Frontal cortex (tissue), 4 donors: ENCODE data around the gene COL1A1. TPM values are rescaled to one million over a fixed set of nuclear protein-coding genes. Genes with fewer than 3 reads are reported as not detected.

Experiments
- DNase-seq, 2 donors: peaks; one replicate each; pipeline ENCODE4 v3.0.0; 2012; ENCODE audit warnings: low spot score in 2 of 2
- FAIRE-seq: peaks from 2 replicates; lab custom pipeline; 2012; peaks lifted over from hg19 to GRCh38; lab: Jason Lieb, UNC
- total RNA-seq: library from RNA; depleted of rRNA; stranded (reverse); fragments of >200 nt; gene quantifications from one replicate; pipeline ENCODE4 v1.2.3, GENCODE V29; 2014
- donor health status: control.
- donor health status: control.
- donor health status: control.

The COL1A1 gene
- total RNA-seq, 1 donor from 2014 or later, result 26.1 TPM

DNA sequence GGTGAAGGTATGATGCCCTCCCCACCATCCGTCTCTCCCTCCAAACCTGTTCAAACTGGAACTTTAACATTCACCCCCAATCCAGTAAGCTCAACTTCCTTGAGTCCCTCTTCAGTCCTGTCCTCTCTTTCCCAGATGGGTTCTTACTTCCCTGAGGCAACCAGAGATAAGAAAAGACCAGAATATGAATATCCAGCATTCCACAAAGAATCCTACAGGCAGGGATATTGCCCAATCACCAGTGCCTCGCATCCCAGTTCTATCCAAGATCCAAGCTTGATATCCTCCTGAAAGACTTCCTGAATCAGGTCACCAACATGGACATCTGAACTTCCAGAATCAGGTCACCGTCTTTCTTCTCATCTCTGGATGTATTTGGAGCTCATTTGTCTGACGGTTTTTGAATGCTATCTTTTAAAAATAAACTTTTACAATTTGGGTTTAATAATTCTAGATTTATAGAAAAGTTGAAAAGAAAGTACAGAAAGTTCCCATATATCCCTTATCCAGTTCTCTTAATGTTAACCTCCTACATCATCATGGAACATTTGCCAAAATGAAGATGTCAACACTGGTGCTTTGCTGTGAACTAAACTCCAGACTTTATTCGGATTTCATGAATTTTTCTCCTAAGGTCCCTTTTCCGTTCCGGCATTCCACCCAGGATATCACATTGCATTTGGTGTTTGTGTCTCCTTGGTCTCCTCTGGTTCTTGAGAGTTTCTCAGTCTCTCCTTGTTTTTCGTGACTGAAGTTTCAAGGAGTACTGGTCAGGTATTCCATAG lies 13.7 kb upstream of the COL1A1 start:
- FAIRE-seq, result no peak
- DNase-seq, result no peak

DNA sequence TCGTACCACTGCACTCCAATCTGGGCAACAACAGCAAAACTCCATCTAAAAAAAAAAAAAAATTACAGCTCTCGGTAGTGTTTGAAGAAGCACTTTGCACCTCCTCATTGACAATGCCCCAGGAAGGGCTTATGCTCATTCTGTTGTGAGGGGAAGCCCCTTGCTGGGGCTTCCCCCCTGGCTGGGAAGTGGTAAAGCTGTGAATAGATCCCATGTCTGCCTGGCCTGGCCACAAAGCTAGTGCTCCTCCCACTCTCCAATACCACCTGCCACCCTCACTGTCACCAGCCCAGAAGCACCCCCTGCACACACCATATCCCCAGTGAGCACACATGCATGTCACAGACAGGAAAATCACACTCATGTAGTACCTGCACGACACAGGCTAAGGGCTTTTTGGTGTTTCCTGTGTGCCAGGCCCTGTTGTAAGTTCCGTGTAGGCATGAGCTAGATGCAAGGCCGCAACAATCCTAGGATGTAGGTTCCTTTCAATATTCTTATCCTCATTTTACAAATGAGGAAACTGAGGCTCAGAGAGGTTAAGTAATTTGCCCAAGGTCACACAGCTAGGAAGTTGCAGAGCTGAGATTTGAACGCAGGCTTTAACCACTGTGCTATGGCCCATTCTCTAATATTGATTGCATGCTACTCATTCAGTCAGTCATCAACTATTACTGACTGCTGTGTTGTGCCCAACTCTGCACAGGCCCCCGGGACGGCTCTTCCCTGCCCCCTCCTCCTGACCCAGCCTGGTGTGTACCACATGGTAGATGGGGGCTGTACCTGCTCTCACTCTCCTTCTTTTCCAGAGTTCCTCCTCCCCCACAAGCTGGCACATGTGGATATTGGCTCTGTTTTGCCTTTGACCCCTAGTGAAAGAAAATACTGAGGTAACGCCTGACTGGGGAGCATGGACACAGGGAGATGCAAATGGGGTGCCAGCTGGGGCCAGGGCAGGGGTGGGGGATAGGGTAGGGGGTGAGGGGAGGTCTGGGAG lies 11.9 kb upstream of the COL1A1 start:
- FAIRE-seq (no peak), DNase-seq (no peak)

DNA sequence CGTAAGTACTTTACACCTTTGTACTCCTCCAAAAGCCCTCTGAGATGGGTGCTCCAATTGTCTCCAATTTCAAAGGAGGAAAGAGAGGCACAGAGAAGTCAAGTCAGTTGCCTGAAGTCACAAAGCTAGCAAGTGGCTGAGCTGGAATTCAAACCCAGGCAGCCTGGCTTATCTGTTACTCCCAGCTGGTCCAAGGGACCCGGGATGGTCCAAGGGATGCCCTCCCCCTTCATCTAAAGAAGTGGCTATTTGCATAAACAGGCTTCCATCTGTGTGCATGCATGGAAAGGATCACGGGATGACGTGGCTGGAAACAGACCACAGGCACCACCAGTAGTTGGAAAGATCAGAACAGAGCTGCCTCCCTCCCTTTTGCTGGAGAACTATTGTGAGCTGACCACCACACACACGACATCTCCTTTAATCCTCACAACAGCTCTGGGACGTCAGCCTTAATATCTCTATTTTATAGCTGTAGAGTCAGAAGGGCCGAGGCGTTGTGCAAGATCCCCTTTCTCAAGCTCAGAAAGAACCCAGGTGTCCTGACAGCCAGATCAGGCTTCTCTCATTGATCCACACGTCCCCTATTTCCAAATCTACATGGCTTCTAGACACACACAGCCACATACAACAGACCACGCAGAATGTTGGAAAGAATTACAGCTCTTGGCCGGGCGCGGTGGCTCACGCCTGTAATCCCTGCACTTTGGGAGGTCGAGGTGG lies 10.9 kb upstream of the COL1A1 start:
- no peak for DNase-seq
- no peak for FAIRE-seq

DNA sequence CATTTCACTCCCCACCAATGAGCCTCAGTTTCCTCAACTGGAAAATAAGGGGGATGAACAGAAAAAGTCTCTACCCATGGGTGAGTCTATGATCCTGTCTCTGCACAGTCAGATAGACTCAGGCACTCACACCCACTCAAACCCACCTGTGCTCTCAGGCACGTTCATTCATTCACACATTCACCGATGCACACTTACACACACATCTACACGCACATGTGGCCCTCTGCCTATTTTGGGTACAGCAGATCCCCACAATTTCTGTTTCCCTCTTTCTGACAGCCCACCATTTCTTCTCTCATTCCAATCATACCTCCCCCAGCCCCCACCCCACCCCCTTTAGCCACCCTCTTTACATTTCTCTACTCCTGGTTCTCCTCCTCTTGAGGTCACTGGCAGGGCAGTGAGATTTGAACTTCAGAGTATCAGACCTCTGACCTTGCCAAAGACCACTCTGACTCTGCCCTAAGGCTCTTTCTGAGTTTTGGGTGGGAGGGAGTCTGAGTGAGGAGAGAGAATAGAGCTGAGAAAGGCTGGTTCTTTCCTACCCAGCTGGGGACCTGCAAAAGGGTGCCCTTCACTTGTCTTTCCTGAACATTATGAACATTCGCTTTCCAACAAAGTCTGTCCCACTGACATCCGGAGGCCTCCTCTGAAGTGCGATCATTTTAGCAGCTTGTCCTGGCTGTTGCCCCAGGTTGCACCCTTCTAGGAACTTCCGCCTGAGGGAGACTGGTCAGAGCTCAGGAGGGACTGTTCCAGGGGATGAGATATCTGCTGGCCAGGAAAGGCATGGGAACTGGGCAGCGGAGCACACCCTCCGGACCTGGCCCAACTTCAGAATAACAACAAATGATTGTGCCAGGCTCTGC lies 10.1 kb upstream of the COL1A1 start:
- no peak for FAIRE-seq
- no peak for DNase-seq

DNA sequence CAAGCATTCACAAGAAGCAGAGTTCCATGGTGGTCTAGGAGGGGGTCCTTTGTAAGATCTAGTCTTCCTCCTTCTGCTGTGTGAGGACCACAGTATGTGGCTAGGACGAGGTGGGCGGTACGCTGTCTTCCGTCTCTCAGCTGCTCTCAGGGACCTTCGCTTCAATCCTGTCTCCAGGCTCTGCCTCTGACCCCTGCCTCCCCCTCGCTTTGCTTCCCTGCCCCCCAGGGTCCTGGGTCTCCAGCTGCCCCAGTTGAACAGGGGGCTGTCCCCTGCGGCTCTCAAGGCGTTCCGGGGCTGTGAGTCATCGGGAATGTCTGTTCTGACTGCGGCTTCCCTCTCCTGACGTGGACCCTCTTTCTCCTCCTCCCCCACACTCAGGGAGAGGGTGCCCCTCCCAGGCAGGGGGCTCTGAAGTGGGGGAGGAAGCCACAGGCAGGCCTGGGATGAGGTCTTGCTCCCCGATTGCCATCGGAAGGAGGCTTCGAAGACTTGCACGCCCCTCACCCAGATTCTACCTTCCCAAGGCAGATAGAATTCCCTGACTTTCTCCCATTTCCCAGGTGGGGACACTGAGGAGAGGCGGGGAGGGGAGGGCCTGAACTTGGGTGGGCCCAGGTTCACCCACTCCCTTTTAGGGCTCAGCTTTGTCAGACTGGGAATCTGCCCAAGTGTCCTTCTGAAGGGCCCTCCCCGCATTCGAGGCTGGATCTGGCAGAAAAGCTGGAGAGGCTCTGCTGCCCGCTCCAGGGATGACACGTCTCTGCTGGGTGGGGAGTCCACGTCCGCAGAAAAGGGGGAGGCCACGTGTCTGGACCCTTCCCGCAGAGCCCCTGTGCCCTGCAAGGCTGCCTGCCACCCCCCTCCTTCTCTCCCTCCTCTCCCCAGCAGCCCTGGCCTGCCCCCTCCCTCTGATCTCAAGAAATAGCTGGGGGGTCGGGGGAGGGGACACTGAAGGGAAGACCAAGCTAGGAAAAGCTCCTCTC lies 9.1 kb upstream of the COL1A1 start:
- FAIRE-seq, result no peak
- DNase-seq, result peak in 1 of 2 donors; percentile 51

DNA sequence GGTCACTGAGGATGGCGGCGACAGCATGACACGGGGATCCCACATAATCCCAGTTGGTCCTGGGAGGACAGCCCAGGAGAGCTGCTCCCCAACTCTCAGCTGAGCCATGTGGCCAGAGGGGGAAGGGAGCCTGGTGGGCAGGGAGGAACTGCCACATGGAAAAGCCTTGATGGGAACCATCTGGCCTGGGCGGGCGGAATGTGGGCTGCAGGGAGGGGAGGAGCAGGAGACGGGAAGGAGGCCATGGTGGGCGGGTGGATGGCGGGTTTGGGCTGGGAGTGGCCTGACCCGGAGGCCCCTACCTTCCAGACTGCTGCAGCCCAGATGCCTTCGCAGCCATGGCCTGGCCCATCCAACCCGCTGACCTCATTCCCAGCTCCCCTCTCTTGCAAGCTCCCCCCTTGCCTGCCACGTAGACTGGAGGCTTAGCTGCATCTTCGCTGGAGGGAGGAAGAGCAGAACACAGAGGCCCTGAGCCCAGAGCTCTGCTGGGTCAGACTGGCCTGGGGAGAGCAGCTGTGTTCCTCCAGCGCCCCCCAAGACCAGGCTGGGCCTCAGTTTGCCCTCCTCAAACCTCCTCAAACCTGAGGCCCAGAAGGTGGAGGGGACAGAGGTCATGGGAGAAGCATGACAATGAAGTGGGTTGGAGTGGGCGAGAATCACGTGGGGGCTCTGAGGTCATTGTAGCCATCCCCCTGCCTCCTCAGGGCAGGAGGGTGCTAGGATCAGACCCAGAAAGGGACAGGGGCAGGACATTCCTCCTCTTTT lies 8.2 kb upstream of the COL1A1 start:
- no peak for DNase-seq
- FAIRE-seq, result no peak

DNA sequence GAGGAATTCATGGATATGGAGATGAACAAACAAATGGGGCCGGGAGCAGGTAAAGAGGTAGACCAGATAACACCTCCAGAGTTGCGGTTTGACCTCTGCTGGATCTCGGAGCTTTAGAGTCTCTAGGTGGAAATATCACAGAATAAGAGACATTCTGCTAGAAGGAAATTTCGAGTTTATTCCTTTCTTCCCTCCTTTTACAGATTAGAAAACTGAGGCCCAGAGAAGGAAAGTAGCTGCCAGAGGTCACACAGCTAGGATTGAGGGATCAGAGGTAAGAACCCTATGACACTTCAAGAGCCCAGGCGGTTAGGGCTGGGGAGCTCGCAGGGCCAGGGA lies 7.7 kb upstream of the COL1A1 start:
- no peak for FAIRE-seq
- DNase-seq, result no peak

DNA sequence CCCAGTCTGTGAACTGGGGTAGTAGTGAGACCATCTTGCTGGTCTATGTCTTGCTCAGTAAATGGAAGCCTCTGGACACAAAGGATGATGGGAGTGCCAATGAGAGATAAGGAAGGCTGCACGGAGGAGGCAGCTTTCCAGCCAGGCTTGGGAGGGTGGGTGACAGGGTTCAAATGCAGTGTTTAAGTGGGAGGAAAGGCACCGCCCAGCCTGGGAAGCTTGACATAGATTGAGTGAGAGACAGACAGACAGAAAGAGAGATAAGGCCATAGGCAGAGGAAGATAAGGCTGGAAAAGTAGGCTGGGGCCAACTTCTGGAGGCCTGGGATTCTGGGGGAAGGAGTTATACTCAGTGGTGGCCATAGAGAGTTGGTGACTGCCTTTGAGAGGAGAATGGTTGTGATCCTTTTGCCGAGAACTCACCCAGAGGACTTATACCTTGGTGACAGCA lies 7.2 kb upstream of the COL1A1 start:
- no peak for FAIRE-seq

DNA sequence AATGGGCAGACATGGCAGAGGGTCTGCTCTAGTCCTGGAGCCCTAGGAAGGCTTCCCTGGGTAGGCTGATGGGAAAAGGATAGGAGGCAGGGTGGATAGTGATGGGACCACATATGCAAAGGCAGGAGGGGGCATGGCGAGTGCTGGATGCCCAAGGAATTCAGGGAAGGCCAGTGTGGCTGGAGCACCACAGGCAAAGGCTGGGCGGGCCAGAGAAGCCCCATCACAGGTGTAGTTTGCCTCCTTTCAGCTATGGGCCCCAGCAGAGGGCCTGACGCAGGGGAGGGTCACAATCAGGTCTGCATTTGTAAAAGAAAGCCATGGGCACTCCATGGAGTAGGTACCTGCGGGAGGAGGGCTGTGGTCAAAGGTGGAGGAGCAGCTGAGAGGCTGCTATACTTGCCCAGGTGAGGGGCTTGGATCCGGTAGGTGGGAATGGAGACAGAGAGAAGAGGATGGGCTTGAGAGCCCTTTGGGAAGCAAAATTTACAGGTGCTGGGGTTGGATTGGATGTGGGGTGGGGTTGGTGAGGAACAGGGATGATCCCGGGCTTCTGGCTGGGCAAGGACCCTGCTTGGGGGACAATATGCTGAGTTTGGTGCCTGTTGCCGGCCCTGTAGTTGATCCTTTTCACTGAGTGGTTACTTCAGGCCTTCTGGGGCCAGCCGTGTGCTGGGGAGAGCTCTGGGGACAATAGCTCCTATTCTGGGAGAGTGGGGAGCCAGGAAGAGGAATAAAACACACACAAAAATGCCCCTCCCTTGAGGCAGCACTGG lies 6.5 kb upstream of the COL1A1 start:
- FAIRE-seq (no peak), DNase-seq (no peak)

More for the DNA sequence above, 7.2 kb upstream of the COL1A1 start:
- DNase-seq, result no peak

DNA sequence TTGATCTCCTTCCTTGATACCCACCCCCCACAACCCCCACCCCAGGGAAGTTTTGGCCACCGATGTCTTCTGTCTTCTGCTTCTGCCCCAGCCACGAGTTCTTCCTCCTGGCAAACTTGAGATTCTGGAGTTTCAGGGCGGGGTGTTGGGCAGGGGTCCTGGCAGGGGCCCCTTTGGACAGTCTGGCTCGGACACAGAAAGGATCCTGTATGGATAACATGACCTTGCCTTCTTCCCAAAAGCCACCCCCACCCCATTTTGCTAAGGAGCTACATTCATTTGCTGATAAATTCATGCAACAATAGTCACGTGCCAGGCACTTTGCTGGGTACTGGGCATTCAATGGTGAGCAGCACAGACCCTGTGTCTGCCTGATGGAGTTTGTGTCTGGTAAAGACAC lies 5.9 kb upstream of the COL1A1 start:
- DNase-seq (no peak), FAIRE-seq (no peak)

DNA sequence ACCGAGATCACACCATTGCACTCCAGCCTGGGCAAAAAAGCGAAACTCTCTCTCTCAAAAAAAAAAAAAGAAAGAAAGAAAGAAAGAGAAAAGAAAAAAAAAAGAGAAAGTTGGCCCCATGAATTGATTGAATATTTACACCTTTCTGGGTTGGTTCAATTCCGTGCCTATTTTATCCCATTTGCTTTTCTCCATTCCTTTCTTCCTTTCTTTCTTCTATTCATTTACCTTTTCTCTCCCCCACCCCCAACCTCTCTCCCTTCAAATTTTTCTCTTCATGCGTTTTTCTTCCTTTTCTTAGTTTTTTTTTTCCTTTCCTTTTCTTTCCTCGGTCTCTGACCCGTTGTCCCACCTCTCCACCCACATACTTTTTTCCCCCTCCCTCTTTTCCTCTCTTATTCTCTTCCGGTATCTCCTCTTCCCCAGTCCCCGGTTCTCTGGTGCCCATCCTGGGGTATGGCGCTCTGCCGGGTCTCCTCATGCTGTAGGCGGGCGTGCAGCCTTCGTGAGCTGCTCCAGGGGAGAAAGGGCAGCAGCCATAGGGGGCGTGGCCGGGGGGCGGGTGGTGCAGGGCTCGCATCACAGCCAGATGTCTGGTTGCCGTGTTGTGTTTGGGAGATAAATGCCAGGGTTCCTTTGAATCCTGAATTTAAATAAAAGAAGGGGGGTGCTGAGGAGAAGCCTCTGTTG lies 5.3 kb upstream of the COL1A1 start:
- DNase-seq (no peak), FAIRE-seq (no peak)

DNA sequence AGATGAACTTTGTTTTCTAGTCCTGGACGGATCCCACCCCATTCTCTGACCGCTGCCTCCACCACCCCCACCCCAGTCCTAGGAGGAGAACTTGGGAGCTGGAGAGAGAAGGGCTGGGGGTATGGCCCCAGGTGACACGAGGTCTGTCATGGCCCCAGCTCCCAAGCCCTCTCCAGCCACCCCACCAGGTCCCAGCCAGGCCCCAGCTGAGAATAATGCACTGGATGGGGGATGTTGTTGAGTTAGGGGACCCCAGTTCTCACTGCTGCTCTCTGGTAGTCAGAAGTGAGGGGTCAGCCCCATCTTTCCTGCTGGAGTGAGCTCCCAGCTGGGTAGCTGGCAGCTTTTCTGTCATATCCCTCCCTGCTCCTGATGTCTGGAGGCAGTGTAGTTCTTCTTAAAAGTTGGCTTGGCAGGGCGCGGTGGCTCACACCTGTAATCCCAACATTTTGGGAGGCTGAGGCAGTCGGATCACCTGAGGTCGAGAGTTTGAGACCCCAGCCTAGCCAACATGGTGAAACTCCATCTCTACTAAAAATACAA lies 4.6 kb upstream of the COL1A1 start:
- FAIRE-seq (no peak), DNase-seq (no peak)

DNA sequence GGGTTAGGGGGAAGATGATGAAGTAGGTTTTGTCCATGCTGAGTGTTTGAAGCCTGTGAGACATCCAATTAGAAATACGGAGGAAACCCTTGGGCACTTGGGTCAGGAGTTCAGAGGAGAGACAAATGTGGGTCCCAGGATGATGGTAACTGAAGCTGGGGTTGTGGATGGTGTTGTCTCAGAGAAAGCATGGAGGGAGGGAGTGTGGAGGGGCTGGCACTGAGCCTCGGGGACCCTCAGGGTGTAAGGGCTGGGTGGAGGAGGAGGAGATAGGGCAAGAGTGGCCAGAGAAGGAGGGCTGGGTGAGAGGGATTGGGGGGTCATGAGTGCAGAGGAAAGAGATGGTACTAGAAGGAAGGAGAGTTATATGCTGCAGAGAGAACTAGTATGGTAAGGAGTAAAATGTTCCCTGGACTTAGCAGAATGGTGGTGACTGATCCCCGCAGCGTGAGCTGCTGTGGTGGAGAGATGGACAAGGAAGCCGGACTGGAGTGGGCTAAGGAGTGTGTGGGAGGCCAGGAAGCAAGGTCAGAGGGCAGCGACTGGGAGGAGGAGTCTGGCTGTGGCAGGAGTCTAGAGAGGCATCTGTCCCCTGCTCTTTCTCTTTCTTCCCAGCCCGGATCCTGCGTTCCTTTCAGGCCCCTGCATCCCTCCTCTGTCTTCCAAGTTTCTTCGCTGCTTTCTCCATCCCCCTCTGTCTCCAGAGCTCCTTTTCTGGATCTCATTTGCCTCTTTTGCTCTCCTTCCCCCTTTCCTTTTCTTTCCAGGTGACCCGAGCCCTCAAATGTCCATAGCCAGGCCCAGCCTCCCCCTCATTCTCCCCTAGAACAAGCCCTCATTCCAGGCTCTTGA lies 3.9 kb upstream of the COL1A1 start:
- DNase-seq (no peak), FAIRE-seq (no peak)

DNA sequence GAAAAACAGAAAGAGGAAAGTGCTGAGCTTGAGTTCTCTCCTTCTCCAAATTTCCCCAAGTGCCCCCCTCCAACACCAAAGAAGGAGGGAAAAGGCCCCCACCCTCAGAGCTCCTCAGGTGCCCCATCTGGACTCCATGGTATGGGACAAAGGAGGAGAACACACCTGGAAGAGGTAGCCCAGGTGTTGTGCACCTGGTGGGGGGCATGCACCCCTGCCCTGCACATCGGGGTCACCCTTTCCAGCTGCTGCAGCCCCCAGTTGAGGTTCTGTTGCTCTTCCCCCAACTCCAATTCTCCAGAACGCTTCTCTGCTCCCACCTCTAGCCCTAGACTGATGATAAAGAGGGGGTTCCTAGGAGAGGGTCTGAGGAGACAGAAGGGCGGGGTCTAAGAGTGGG lies 3.0 kb upstream of the COL1A1 start:
- FAIRE-seq (no peak), DNase-seq (no peak)
